Endometrium (tissue), 2 donors: ENCODE data around the gene SERPINB2.
"Not testable (repeated sequence)": the region's sequence is repeated elsewhere in the genome, so short reads cannot be mapped to it uniquely, and the experiment has no call there.

Experiments used
- FAIRE-seq: peaks from 2 replicates; lab custom pipeline; 2012; peaks lifted over from hg19 to GRCh38; lab: Jason Lieb, UNC
- donor health status: control.
- donor health status: control.

Gene SERPINB2

DNA sequence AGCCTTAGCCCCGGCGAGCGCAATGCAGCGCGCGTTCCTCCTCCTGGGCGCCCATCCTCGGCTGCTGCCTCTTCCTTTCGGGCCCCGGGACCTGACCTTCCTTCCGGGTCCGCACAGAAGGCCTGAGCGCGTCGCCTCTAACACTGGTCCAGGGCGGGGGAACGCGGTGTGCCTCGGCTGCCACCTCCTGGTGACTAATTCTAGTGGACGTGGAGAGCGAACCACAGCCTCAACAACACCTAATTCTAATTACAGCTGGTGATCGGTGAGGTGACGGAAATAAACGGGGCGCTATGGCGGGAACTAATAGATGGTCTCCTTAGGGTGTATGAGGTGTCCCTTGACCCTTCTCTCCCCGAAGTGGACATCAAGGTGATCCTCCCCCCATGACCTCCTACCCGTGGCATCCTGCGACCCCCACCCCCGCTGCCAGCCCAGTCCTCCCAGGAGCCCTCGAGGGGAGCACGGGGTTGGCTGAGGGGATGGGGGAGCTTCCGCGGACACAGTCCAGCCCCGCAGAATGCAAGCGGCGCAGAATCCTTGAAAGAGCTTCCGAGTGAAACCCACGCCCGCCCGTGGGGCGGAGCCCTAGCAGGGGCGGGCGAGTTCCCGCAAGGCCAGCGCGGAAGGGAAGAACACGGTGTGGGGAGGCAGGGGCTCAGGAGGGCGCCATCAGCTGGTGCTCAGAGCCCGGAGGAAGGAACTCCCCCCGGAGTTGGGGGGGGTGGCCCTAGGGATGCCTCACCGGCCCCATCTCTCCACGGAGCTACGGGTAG is 48.8 kb downstream of the SERPINB2 start:
- FAIRE-seq = no peak

DNA sequence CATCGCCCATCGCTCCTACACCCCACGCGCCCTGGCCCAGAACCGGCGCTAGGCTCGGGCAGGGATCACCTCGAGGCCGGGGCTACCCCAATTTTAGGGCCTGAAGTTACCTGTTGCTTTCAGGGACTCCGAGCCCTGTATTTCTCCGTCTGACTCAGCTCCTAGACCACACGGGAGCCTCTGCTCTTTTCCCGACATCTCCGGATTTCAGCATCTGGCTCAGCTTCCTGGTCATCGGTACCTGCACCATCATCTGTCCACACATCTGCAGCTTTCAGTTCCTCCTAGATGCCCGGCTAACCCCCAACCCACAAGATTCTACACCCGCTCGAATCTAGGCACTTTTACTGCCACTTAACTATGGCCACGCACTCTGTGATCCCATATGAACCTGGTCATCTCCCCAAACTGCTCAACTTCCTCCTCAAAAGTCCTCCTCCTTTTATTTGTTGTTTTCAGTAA is 49.5 kb downstream of the SERPINB2 start:
- FAIRE-seq = no peak

DNA sequence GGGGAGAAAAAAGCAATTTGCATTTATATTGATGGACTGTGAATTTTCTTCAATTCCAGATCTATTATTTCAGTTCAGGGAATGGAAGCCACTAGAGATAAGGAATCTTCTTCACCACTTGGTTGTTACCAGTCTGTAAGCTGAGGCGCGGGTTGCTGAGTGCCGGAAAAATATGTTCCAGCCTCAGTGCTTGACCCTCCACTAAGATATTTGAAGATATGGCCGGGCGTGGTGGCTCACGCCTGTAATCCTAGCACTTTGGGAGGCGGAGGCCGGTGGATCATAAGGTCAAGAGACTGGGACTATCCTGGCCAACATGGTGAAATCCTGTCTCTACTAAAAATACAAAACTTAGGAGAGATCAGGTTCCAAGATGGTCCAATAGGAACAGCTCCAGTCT is 52.5 kb downstream of the SERPINB2 start:
- no peak for FAIRE-seq

- FAIRE-seq = not testable (repeated sequence)
Measured at GRCh38 chr18:63940543-63941050, 53.1 kb downstream of the SERPINB2 start.

DNA sequence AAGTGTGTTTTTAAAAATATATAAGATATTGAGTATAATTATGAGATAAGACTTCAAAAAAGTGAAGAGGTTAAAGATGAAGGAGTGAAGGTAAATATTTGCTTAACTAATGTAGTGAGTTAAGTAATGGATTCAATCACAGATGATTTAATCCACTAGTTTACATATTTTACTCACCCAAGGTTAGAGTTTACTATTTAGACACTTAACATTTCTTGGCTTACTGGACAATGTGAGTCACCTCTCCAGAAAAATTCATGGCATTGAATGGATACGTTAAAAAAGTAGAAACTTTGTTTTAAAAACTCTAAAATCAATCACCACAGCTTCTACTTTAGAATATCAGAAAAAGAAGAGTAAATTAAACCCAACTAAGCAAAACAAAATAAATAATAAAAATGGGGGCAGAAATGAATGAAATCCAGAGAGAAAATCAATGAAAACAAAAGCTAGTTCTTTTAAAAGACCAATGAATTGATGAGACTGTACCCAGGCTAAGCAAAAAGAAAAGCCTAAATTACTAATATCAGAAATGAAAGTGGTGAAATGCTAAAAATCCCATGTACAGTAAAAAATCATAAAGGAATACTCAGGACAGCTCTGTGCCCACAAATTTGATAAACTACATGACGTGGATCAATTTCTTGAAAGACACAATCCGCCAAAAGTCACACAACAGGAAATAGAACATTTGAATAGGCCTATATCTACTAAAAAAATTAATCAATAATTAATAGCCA is 59.7 kb downstream of the SERPINB2 start:
- FAIRE-seq = no peak

- no peak for FAIRE-seq
Measured at GRCh38 chr18:63949068-63949737, 61.7 kb downstream of the SERPINB2 start, which contains the start of gene HMSD. Gene HMSD (plus strand): TSS chr18:63949301. CDS start chr18:63953456, 4,155 bp downstream.

GRCh38 chr18:63951302-63951705 is 63.8 kb downstream of the SERPINB2 start:
- FAIRE-seq = no peak
